ENCODE results near the gene RESP18. TPM values are rescaled to one million over a fixed set of nuclear protein-coding genes. Genes with fewer than 3 reads are reported as not detected.

The RESP18 gene
- total RNA-seq: not detected in 2 replicates

DNA sequence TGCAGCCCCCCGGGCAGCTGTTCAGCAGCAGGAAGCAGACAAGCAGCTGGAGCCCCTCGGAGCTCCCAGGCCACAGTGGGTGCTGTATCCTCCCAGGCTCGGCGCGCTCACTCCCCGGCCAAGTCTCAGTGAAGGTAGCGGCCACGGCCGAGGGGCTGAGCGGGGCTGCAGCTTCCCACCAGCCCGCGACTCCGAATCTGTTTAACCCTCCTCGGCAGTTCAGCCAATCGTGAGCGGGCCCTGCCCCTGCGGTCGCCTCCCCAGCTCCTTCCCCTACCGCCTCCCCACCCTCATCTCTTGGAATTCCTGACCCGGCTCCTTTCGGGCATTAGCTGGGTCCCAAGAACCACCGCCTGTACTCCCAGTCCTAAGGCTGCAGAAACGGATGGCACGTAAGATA is at the start of gene RESP18:
Gene RESP18 (minus strand): TSS at position 203 of the 400 bp plus-strand sequence.

DNA sequence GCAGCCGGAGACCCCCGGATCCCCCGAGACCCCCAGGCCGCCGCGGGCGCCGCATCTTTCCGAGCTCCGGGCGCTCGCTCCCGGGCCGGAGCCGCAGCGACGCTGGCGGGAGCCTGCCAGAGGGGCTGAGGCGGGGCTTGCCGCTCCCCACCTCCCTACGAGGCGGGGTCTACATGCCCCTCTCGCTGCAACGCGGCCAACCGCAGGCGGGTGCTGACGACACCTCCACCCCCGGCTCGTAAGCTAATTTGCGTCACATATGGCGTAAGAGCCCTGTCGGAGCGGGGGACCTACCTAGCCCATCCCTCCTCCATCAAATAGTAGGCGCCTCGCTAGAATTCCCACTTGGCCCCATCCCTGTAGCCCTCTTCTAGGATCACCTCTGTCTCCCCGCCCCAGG is 23.3 kb downstream of the RESP18 start, which contains the start of gene PTPRN:
Gene PTPRN (minus strand): TSS at position 124 of the 400 bp plus-strand sequence. CDS start 69 bp downstream, at position 55.

DNA sequence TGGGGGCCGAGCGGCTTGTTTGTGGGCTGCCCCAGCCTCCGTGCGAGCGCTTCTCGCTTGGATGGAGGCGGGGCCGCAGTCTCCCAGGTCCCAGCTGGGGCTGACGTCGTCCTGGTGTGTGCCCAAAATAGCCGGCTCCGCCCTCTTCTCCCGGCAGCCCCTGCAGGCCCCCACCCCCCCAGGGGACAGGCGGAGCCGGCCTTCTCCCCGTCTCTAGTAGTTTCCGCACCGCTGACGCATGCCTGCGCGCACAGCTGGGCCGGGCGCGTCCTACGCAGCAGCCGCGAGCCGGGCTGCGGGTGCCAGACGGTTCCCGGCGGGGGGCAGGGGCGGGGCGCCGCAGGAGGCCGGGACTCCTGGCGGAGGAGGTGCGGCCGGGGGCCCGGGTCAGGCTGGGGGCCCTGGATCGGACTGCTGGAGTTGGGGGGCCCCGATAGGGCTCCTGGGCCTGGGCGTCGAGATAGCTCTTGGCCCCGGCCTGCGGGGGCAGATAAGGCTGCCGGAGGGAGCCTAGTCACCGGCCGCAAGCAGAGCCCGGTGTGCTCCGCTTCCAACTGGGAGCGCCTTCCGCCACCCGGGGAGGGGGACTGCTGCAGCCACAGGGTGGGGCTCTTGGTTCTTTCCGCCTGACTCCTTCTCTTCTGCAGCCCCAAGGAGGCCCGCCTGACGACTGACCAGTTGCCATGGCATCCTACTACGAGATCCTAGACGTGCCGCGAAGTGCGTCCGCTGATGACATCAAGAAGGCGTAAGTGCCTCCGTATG is 53.2 kb downstream of the RESP18 start, which contains the start of gene DNAJB2:
Gene DNAJB2 (plus strand): TSS at position 216 of the 765 bp plus-strand sequence. CDS start 468 bp downstream, at position 684.

Other genes starting within 250 kb of the RESP18 start
- 16.3 and 18.6 TPM in 2 replicates for gene NHEJ1, start 171.9 kb downstream of the RESP18 start, total RNA-seq
- gene SLC23A3, start 162.7 kb downstream of the RESP18 start, total RNA-seq: 0.45 and 0.50 TPM in 2 replicates
- 25.0 and 25.4 TPM in 2 replicates for gene CNPPD1, start 155.8 kb downstream of the RESP18 start, total RNA-seq
- 34.6 and 41.9 TPM in 2 replicates for gene RETREG2, start 154.5 kb downstream of the RESP18 start, total RNA-seq
- 28.2 and 31.9 TPM in 2 replicates for gene ZFAND2B, start 126.0 kb downstream of the RESP18 start, total RNA-seq
- 12.4 and 15.5 TPM in 2 replicates for gene ABCB6, start 113.8 kb downstream of the RESP18 start, total RNA-seq
- gene ATG9A, start 103.1 kb downstream of the RESP18 start, total RNA-seq: 50.8 and 53.8 TPM in 2 replicates
- gene ANKZF1, start 102.9 kb downstream of the RESP18 start, total RNA-seq: 18.7 and 21.7 TPM in 2 replicates
- 11.4 and 12.9 TPM in 2 replicates for gene GLB1L, start 87.3 kb downstream of the RESP18 start, total RNA-seq
- 15.9 and 18.8 TPM in 2 replicates for gene STK16, start 87.3 kb downstream of the RESP18 start, total RNA-seq
- not detected in 2 replicates for gene TUBA4B, start 79.5 kb downstream of the RESP18 start, total RNA-seq
- 20.2 and 24.7 TPM in 2 replicates for gene TUBA4A, start 78.8 kb downstream of the RESP18 start, total RNA-seq
- gene DNAJB2, start 53.4 kb downstream of the RESP18 start, total RNA-seq: 19.8 and 23.7 TPM in 2 replicates
- 7.9 and 9.8 TPM in 2 replicates for gene PTPRN, start 23.3 kb downstream of the RESP18 start, total RNA-seq
- 42.2 and 45.6 TPM in 2 replicates for gene DNPEP, start 55.2 kb upstream of the RESP18 start, total RNA-seq
- gene DES, start 85.6 kb upstream of the RESP18 start, total RNA-seq: 3.0 and 5.0 TPM in 2 replicates
- gene SPEG, start 102.1 kb upstream of the RESP18 start, total RNA-seq: 13.2 and 14.0 TPM in 2 replicates
- 57.2 and 64.1 TPM in 2 replicates for gene GMPPA, start 166.1 kb upstream of the RESP18 start, total RNA-seq
- 0.34 TPM in 1 of 2 replicates, not detected in the other for gene ASIC4, start 181.7 kb upstream of the RESP18 start, total RNA-seq
- gene CHPF, start 211.1 kb upstream of the RESP18 start, total RNA-seq: 94.3 and 95.3 TPM in 2 replicates
- 0.74 and 1.2 TPM in 2 replicates for gene TMEM198, start 211.3 kb upstream of the RESP18 start, total RNA-seq
- gene OBSL1, start 238.8 kb upstream of the RESP18 start, total RNA-seq: 32.0 and 32.1 TPM in 2 replicates
- not detected in 2 replicates for gene INHA, start 239.6 kb upstream of the RESP18 start, total RNA-seq